Sigmoid colon (tissue), 4 donors: Measurements from ENCODE around the gene MIB2.

Source experiments
- CTCF ChIP-seq, 4 experiments: fragments of 450-650 bp in 3 of 4; fragments of 200-600 bp in 1 of 4; IDR thresholded peaks; one replicate each; pipeline ENCODE4 v1.5.1; 2016 to 2019; ENCODE audit warnings: antibody characterized with exemption in 4 of 4, mild to moderate bottlenecking in 3 of 4, moderate library complexity in 2 of 4
- EP300 ChIP-seq, 4 donors: sonication (generic); formaldehyde crosslinking; IDR thresholded peaks; one replicate each; pipeline ENCODE4 v1.6.1; 2017; ENCODE audit warnings: antibody characterized with exemption in 4 of 4
- POLR2A ChIP-seq, 2 donors: fragments of 450-650 bp; IDR thresholded peaks; one replicate each; pipeline ENCODE4 v1.6.1; 2016; ENCODE audit warnings: antibody characterized with exemption in 2 of 2, mild to moderate bottlenecking in 2 of 2, moderate library complexity in 2 of 2

GRCh38 chr1:1617925-1618324 lies 2.6 kb downstream of the MIB2 start:
- TF ChIP-seq EP300 (IDR thresholded peaks at IDR 0.05) (no peak), CTCF (IDR thresholded peaks at IDR 0.05) (no peak), POLR2A (IDR thresholded peaks at IDR 0.05) (no peak)
